Gastroesophageal sphincter (tissue), 4 donors: ENCODE measurements around the gene IZUMO2. TPM values are rescaled to one million over a fixed set of nuclear protein-coding genes. Genes with fewer than 3 reads are reported as not detected.

Experiments
- ATAC-seq: fragments of 150-250 bp; one replicate; pipeline ENCODE4 v1.9.1; 2016; ENCODE audit warnings: mild to moderate bottlenecking, moderate library complexity
- H3K27ac ChIP-seq, 4 donors: fragments of 200-600 bp; sonication (generic) in 3 of 4; 1 replicate in 3 of 4; 2 replicates in 1 of 4; pipeline ENCODE4 v1.5.1; 2016 to 2019
- H3K27me3 ChIP-seq: fragments of 200-600 bp; sonication (generic); one replicate; pipeline ENCODE4 v1.5.1; 2019
- H3K36me3 ChIP-seq, 2 donors: fragments of 200-600 bp; sonication (generic); one replicate each; pipeline ENCODE4 v1.5.1; 2019; ENCODE audit warnings: control low read depth in 1 of 2
- H3K4me1 ChIP-seq, 3 donors: fragments of 200-600 bp; sonication (generic); 1 replicate in 2 of 3; 2 replicates in 1 of 3; pipeline ENCODE4 v1.5.1; 2016 to 2019; ENCODE audit warnings: control low read depth in 2 of 3
- H3K4me3 ChIP-seq, 2 donors: fragments of 200-600 bp; sonication (generic); one replicate each; pipeline ENCODE4 v1.5.1; 2019; ENCODE audit warnings: mild to moderate bottlenecking in 1 of 2, moderate library complexity in 1 of 2
- H3K9me3 ChIP-seq, 3 donors: fragments of 200-600 bp; sonication (generic); one replicate each; pipeline ENCODE4 v1.5.1; 2017 to 2019; ENCODE audit warnings: control low read depth in 2 of 3
- EP300 ChIP-seq: sonication (generic); formaldehyde crosslinking; IDR thresholded peaks from one replicate; pipeline ENCODE4 v1.6.1; 2017; ENCODE audit warnings: antibody characterized with exemption, mild to moderate bottlenecking
- POLR2A ChIP-seq, 2 donors: fragments of 450-650 bp; IDR thresholded peaks; one replicate each; pipeline ENCODE4 v1.6.1; 2017; ENCODE audit warnings: antibody characterized with exemption in 2 of 2, mild to moderate bottlenecking in 2 of 2, moderate library complexity in 1 of 2
- POLR2AphosphoS5 ChIP-seq: sonication (generic); formaldehyde crosslinking; IDR thresholded peaks from one replicate; pipeline ENCODE4 v1.6.1; 2017; ENCODE audit warnings: antibody characterized with exemption
- WGBS, 2 donors: methylation state at CpG; one replicate each; pipeline ENCODE4 v1.1.5; 2018; ENCODE audit warnings: low coverage in 1 of 2; 5-methylcytosine and 5-hydroxymethylcytosine counted together
- total RNA-seq, 4 donors: library from RNA; depleted of rRNA; stranded (reverse); fragments of >200 nt; gene quantifications; one replicate each; pipeline ENCODE4 v1.1.0, GENCODE V29; 2016
- TF ChIP-seq, protein P1 (sequence below), 4 experiments: fragments of 200-600 bp in 2 of 4; fragments of 450-650 bp in 2 of 4; sonication (generic) in 1 of 4; IDR thresholded peaks; one replicate each; pipeline ENCODE4 v1.5.1; 2017 to 2019; ENCODE audit warnings: antibody characterized with exemption in 4 of 4, mild to moderate bottlenecking in 2 of 4, moderate library complexity in 2 of 4

IZUMO2 gene
- total RNA-seq, 4 donors from 2014 or later, result not detected

DNA sequence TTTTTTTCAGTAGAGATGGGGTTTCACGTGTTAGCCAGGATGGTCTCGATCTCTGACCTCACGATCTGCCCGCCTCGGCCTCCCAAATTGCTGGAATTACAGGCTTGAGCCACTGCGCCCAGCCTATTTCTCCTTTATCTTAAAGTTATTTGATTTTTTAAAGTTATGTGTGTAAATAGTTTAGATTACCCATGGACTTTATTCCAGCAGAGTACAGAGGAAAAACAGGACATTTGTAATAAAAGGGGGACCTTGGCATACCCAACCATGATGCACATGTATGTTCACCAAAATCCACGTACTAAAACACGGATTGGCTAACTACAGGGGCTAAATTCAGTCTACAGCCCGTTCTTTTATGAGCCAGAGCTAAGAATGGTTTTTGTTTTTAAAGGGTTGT, 13.7 kb upstream of the IZUMO2 start:
- TF ChIP-seq EP300 (no peak), POLR2AphosphoS5 (no peak), POLR2A (IDR thresholded peaks at IDR 0.05) (no peak)
- TF ChIP-seq, protein P1, sequence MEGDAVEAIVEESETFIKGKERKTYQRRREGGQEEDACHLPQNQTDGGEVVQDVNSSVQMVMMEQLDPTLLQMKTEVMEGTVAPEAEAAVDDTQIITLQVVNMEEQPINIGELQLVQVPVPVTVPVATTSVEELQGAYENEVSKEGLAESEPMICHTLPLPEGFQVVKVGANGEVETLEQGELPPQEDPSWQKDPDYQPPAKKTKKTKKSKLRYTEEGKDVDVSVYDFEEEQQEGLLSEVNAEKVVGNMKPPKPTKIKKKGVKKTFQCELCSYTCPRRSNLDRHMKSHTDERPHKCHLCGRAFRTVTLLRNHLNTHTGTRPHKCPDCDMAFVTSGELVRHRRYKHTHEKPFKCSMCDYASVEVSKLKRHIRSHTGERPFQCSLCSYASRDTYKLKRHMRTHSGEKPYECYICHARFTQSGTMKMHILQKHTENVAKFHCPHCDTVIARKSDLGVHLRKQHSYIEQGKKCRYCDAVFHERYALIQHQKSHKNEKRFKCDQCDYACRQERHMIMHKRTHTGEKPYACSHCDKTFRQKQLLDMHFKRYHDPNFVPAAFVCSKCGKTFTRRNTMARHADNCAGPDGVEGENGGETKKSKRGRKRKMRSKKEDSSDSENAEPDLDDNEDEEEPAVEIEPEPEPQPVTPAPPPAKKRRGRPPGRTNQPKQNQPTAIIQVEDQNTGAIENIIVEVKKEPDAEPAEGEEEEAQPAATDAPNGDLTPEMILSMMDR (IDR thresholded peaks at IDR 0.05), result no peak
- Histone ChIP-seq H3K4me1 (no peaks in the 10 kb centered on the region), H3K27ac (no peak overlapping the region), H3K36me3 (no peaks in the 10 kb centered on the region), H3K27me3 (peaks cover 71% of the 10 kb centered on the region), H3K4me3 (no peak overlapping the region), H3K9me3 (peaks cover 0 to 10% (median 0%) of the 10 kb centered on the region in 3 donors)
- 79 to 80% methylated on average over 4 to 9 of the region's 9 CpGs for WGBS, 2 donors
- no peak for ATAC-seq

DNA sequence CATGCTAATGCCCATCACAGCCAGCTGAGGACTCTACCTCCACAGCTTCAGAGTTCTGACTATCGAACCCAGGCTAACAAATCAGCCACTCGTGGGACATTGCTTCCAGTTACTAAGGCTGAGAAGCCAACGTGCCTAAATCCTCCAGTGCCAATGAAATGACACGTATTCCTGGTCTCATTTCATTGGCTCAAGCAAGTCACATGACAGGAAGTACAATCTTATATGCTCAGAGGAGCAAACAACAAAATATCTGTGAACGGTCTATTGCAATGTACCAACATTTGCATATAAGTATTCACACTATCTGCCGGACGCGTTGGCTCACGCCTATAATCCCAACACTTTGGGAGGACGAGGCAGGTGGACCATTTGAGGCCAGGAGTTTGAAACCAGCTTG, 12.8 kb upstream of the IZUMO2 start:
- H3K4me1 ChIP-seq, result no peaks in the 10 kb centered on the region
- H3K9me3 ChIP-seq, result peaks cover 0 to 10% (median 0%) of the 10 kb centered on the region in 3 donors
- no peak overlapping the region for H3K27ac ChIP-seq
- peaks cover 71% of the 10 kb centered on the region for H3K27me3 ChIP-seq
- ATAC-seq, result no peak
- H3K4me3 ChIP-seq, result no peak overlapping the region
- 76 to 87% methylated on average over 9 of the region's 10 CpGs for WGBS, 2 donors
- TF ChIP-seq POLR2AphosphoS5, result no peak
- TF ChIP-seq, protein P1 (IDR thresholded peaks at IDR 0.05), result no peak
- TF ChIP-seq EP300, result no peak
- TF ChIP-seq POLR2A (IDR thresholded peaks at IDR 0.05), result no peak
- H3K36me3 ChIP-seq, result no peaks in the 10 kb centered on the region

DNA sequence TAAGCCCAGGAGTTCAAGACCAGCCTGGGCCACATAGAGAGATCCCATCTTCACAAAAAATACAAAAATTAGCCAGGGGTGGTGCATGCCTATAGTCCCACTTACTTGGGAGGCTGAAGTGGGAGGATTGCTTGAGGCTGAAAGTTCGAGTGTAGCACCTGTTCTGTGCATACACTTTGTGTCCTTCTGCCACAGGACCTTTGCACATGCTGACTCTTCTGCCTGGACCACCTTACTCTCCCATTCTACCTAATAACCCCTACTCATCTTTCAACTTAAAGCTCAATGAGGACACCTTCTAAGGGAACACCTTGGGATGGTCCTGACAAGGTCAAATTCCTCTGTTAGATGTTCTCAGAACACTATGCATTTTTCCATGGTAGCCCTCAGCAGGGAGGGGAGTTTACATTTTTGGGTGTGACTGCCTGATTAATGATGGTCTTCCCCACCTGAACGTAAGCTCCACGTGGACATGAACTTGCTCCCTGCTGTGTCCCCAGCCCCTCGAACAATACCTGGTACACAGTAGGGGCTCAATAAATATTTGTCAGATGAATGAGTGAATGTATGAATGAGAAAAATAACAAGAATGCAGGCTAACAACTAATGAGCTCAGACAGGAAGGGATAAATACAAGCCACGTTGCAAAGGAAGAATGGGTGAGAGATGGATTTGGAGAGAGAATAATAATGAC, 11.2 kb upstream of the IZUMO2 start:
- no peaks in the 10 kb centered on the region for H3K9me3 ChIP-seq
- 51 to 56% methylated on average over 4 to 5 of the region's 5 CpGs for WGBS, 2 donors
- no peaks in the 10 kb centered on the region for H3K4me1 ChIP-seq
- no peak overlapping the region for H3K27ac ChIP-seq
- no peak overlapping the region for H3K4me3 ChIP-seq
- no peaks in the 10 kb centered on the region for H3K36me3 ChIP-seq
- TF ChIP-seq POLR2A (IDR thresholded peaks at IDR 0.05) (no peak), EP300 (no peak), POLR2AphosphoS5 (no peak)
- TF ChIP-seq, protein P1 (IDR thresholded peaks at IDR 0.05), result no peak
- ATAC-seq, result no peak
- H3K27me3 ChIP-seq, result peaks cover 69% of the 10 kb centered on the region

DNA sequence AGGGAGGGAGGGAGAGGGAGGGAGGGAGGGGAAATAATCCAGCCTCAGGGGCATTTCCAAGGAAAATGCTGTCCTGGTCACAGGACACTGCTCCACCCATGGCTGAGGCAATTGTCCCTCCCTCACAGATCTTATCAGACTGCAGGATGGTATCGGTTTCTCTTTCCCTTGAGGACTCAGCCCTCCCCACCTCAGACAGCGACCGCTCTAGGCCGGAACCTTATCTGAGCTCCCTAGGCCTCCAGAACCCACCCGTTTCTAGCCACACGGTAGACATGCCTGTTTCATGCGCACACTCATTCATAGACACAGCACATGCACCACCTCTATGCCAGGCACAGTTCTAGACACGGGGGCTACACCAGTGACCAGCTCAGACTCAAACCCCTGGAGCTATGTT, 10.0 kb upstream of the IZUMO2 start:
- Histone ChIP-seq H3K36me3 (no peaks in the 10 kb centered on the region), H3K4me3 (no peak overlapping the region), H3K27ac (no peak overlapping the region), H3K9me3 (no peaks in the 10 kb centered on the region), H3K4me1 (no peaks in the 10 kb centered on the region), H3K27me3 (peaks cover 71% of the 10 kb centered on the region)
- no peak for ATAC-seq
- WGBS, 2 donors, result 50 to 100% methylated on average over 1 to 7 of the region's 8 CpGs
- TF ChIP-seq POLR2AphosphoS5, result no peak
- no peak for TF ChIP-seq POLR2A (IDR thresholded peaks at IDR 0.05)
- TF ChIP-seq, protein P1 (IDR thresholded peaks at IDR 0.05), result no peak

DNA sequence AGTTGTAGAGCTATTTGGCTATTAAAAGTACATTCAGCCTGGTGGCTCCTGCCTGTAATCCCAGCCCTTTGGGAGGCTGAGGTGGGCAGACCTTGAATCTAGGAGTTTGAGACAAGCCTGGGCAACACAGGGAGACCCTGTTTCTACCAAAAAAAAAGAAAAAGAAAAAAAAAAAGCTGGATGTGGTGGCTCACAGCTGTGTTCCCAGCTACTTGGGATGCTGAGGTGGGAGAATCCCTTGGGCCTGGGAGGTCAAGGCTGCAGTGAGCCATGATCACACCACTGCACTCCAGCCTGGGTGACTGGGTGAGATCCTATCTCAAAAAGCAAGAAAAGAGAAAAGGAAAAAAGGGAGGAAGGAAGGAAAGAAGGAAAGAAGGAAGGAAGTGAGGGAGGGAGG, 9.6 kb upstream of the IZUMO2 start:
- Histone ChIP-seq H3K27me3 (peaks cover 71% of the 10 kb centered on the region), H3K27ac (no peak overlapping the region), H3K36me3 (no peaks in the 10 kb centered on the region), H3K4me3 (no peak overlapping the region), H3K4me1 (no peaks in the 10 kb centered on the region), H3K9me3 (no peaks in the 10 kb centered on the region)
- TF ChIP-seq, protein P1 (IDR thresholded peaks at IDR 0.05), result no peak
- TF ChIP-seq EP300, result no peak
- no peak for TF ChIP-seq POLR2A (IDR thresholded peaks at IDR 0.05)
- TF ChIP-seq POLR2AphosphoS5, result no peak
- no peak for ATAC-seq
